ENCODE measurements around the gene FAM168A. TPM values are rescaled to one million over a fixed set of nuclear protein-coding genes. Genes with fewer than 3 reads are reported as not detected.

Gene FAM168A
- total RNA-seq, 1 experiment from 2014 or later = 62.8 TPM

GRCh38 chr11:73632996-73633395 lies 35.1 kb upstream of the FAM168A start:
- ATAC-seq (no peak), DNase-seq (ENCODE audit: low read depth, low spot score) (no peak)
- Histone ChIP-seq H3K27me3 (ENCODE audit: control insufficient read depth, insufficient read depth, low read length) (no peaks in the 10 kb centered on the region), H3K36me3 (ENCODE audit: control insufficient read depth, insufficient read depth, low read length) (no peaks in the 10 kb centered on the region), H3K4me1 (ENCODE audit: control insufficient read depth, insufficient read depth, low read length) (no peaks in the 10 kb centered on the region), H3K27ac (ENCODE audit: low read length) (no peak overlapping the region), H3K4me3 (ENCODE audit: low read depth in 2 of 2, low read length in 2 of 2) (no peak overlapping the region), H3K9me3 (ENCODE audit: control insufficient read depth, insufficient read depth, low read depth, low read length) (no peaks in the 10 kb centered on the region; the same call in 1 of the 2 replicates)
- no TSS peak for BruUV-seq (replicated peaks)
- CTCF ChIA-PET = interaction anchor here (1.1 kb wide), 1 partner anchor 28 kb away, joined by 3 read pairs; no protein-coding TSS in a partner anchor
- intact Hi-C loops (cut with micrococcal nuclease; ENCODE audit: unreplicated experiment) = no loop called here
- in situ Hi-C loops (cut with HindIII; ENCODE audit: low pct_unique_long_range_greater_than_20kb, low sequenced_read_pairs) = no loop called here
- POLR2A ChIA-PET = no interaction called here
- no peak for TF ChIP-seq REST (IDR thresholded peaks at IDR 0.05; ENCODE audit: insufficient read depth in 1 of 2, low read depth in 2 of 2, low read length in 1 of 2)
- TF ChIP-seq POLR2AphosphoS5 (IDR thresholded peaks at IDR 0.05; ENCODE audit: low read depth, low read length) = no peak
- no peak for TF ChIP-seq SIN3A (IDR thresholded peaks at IDR 0.05; ENCODE audit: borderline replicate concordance, insufficient read depth, low read depth, low read length)
- TF ChIP-seq CTCF (IDR thresholded peaks at IDR 0.05) = no peak
- TF ChIP-seq TCF7L2 (IDR thresholded peaks at IDR 0.05; ENCODE audit: low read depth, low read length) = no peak

- BruUV-seq (replicated peaks) = no TSS peak
- no peaks in the 10 kb centered on the region for H3K4me1 ChIP-seq (ENCODE audit: control insufficient read depth, insufficient read depth, low read length)
- no peak for TF ChIP-seq TCF7L2 (IDR thresholded peaks at IDR 0.05; ENCODE audit: low read depth, low read length)
- TF ChIP-seq POLR2AphosphoS5 (IDR thresholded peaks at IDR 0.05; ENCODE audit: low read depth, low read length) = no peak
- TF ChIP-seq REST (IDR thresholded peaks at IDR 0.05; ENCODE audit: insufficient read depth in 1 of 2, low read depth in 2 of 2, low read length in 1 of 2) = no peak
- TF ChIP-seq SIN3A (IDR thresholded peaks at IDR 0.05; ENCODE audit: borderline replicate concordance, insufficient read depth, low read depth, low read length) = no peak
- TF ChIP-seq CTCF (IDR thresholded peaks at IDR 0.05) = no peak
- intact Hi-C loops (cut with micrococcal nuclease; ENCODE audit: unreplicated experiment) (no loop called here), in situ Hi-C loops (cut with HindIII; ENCODE audit: low pct_unique_long_range_greater_than_20kb, low sequenced_read_pairs) (no loop called here)
- no peak overlapping the region for H3K27ac ChIP-seq (ENCODE audit: low read length)
- H3K4me3 ChIP-seq (ENCODE audit: low read depth in 2 of 2, low read length in 2 of 2) = no peak overlapping the region
- ChIA-PET POLR2A (interaction anchor here (0.6 kb wide), 1 partner anchor 128 kb away, joined by 6 read pairs; no protein-coding TSS in a partner anchor), CTCF (interaction anchor here (0.6 kb wide), 2 partner anchors 40 to 215 kb away, joined by 3 to 4 read pairs; no protein-coding TSS in a partner anchor)
- H3K27me3 ChIP-seq (ENCODE audit: control insufficient read depth, insufficient read depth, low read length) = no peaks in the 10 kb centered on the region; the same call in 1 of the 2 replicates
- no peak for ATAC-seq
- H3K36me3 ChIP-seq (ENCODE audit: control insufficient read depth, insufficient read depth, low read length) = no peaks in the 10 kb centered on the region
- no peak for DNase-seq (ENCODE audit: low read depth, low spot score)
- no peaks in the 10 kb centered on the region; the same call in 1 of the 2 replicates for H3K9me3 ChIP-seq (ENCODE audit: control insufficient read depth, insufficient read depth, low read depth, low read length)
Observed at GRCh38 chr11:73629907-73630306, 32.0 kb upstream of the FAM168A start.
